ENCODE data around the gene KRR1.

GRCh38 chr12:75457191-75457590, 54.2 kb downstream of the KRR1 start:
- no peak for TF ChIP-seq CTCF (IDR thresholded peaks at IDR 0.05)
- TF ChIP-seq POLR2A (IDR thresholded peaks at IDR 0.05) = no peak
